ENCODE results near the gene ADAMTS3. TPM values are rescaled to one million over a fixed set of nuclear protein-coding genes. Genes with fewer than 3 reads are reported as not detected.
"Not testable (repeated sequence)": the region's sequence is repeated elsewhere in the genome, so short reads cannot be mapped to it uniquely, and the experiment has no call there.

The ADAMTS3 gene
- polyA plus RNA-seq, 1 donor (not counting 4 experiments of a cell fraction or from before 2014, with no cell fraction given), result 0.09 TPM

DNA sequence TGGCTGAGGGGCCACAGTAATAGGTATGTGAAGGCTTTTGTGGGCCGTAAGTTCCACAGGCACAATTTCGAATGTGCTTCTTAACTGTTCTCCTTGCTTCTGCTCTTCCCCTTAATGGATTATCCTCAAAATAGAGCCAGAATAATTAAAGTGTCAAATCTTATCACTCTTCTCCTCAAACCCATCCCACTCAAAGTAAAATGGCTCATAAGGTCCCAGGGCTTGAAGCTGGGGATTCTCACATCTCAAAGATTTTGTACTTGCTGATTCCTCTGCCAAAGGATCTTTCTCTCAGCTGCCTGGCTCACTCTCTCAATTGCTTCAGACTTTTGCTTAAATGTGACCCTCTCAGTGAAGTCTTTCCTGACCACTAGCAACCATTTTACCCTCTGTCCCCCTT lies 16.6 kb downstream of the ADAMTS3 start:
- Histone ChIP-seq H3K9me1 (ENCODE audit: control insufficient read depth, extremely low read depth, insufficient read depth, low read length) (no peaks in the 10 kb centered on the region), H3K4me1 (ENCODE audit: control insufficient read depth, extremely low read depth, insufficient read depth, low read length) (no peaks in the 10 kb centered on the region), H3K36me3 (ENCODE audit: control insufficient read depth in 2 of 2, extremely low read depth in 1 of 2, insufficient read depth in 2 of 2, low read length in 2 of 2) (no peaks in the 10 kb centered on the region), H3K4me3 (ENCODE audit: control insufficient read depth in 2 of 3, extremely low read depth in 1 of 3, insufficient read depth in 2 of 3, low read depth in 1 of 3, low read length in 3 of 3) (no peak overlapping the region), H3K9ac (ENCODE audit: control insufficient read depth, extremely low read depth, insufficient read depth, low read length) (no peak overlapping the region), H3K9me3 (ENCODE audit: control insufficient read depth, low read depth, low read length) (no peaks in the 10 kb centered on the region), H2AFZ (ENCODE audit: control insufficient read depth, low read length) (no peak overlapping the region), H3K27ac (ENCODE audit: control insufficient read depth, insufficient read depth, low read length) (no peak overlapping the region), H3K27me3 (ENCODE audit: control insufficient read depth, extremely low read depth, insufficient read depth, low read length) (no peaks in the 10 kb centered on the region), H3K4me2 (ENCODE audit: control insufficient read depth, extremely low read depth, insufficient read depth, low read depth, low read length) (no peak overlapping the region), H3K79me2 (ENCODE audit: control insufficient read depth, insufficient read depth, low read length) (no peaks in the 10 kb centered on the region), H4K20me1 (ENCODE audit: control insufficient read depth, extremely low read depth, insufficient read depth, low read length) (no peaks in the 10 kb centered on the region)
- no peak for TF ChIP-seq EZH2 (IDR thresholded peaks at IDR 0.05; ENCODE audit: low read length)
- TF ChIP-seq, protein P1, sequence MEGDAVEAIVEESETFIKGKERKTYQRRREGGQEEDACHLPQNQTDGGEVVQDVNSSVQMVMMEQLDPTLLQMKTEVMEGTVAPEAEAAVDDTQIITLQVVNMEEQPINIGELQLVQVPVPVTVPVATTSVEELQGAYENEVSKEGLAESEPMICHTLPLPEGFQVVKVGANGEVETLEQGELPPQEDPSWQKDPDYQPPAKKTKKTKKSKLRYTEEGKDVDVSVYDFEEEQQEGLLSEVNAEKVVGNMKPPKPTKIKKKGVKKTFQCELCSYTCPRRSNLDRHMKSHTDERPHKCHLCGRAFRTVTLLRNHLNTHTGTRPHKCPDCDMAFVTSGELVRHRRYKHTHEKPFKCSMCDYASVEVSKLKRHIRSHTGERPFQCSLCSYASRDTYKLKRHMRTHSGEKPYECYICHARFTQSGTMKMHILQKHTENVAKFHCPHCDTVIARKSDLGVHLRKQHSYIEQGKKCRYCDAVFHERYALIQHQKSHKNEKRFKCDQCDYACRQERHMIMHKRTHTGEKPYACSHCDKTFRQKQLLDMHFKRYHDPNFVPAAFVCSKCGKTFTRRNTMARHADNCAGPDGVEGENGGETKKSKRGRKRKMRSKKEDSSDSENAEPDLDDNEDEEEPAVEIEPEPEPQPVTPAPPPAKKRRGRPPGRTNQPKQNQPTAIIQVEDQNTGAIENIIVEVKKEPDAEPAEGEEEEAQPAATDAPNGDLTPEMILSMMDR (optimal IDR thresholded peaks at IDR 0.05 in 1 of 3, IDR thresholded peaks at IDR 0.05 in 1 of 3, conservative IDR thresholded peaks at IDR 0.05 in 1 of 3; ENCODE audit: extremely low read depth in 1 of 3, insufficient read depth in 2 of 3, low read length in 3 of 3), result no peak
- DNase-seq (ENCODE audit: low read depth, low spot score) (no peak), FAIRE-seq (no peak)
- dilution Hi-C loops (cut with MboI; ENCODE audit: extremely low pct_ligation_motif_present, low sequenced_read_pairs), result no loop called here

GRCh38 chr4:72546456-72546855 lies 22.6 kb downstream of the ADAMTS3 start:
- Histone ChIP-seq H3K9me1 (ENCODE audit: control insufficient read depth, extremely low read depth, insufficient read depth, low read length) (no peaks in the 10 kb centered on the region), H3K4me1 (ENCODE audit: control insufficient read depth, extremely low read depth, insufficient read depth, low read length) (no peaks in the 10 kb centered on the region), H3K9me3 (ENCODE audit: control insufficient read depth, low read depth, low read length) (no peaks in the 10 kb centered on the region), H3K36me3 (ENCODE audit: control insufficient read depth in 2 of 2, extremely low read depth in 1 of 2, insufficient read depth in 2 of 2, low read length in 2 of 2) (no peaks in the 10 kb centered on the region), H3K4me3 (ENCODE audit: control insufficient read depth in 2 of 3, extremely low read depth in 1 of 3, insufficient read depth in 2 of 3, low read depth in 1 of 3, low read length in 3 of 3) (no peak overlapping the region), H3K27ac (ENCODE audit: control insufficient read depth, insufficient read depth, low read length) (no peak overlapping the region), H4K20me1 (ENCODE audit: control insufficient read depth, extremely low read depth, insufficient read depth, low read length) (no peaks in the 10 kb centered on the region), H3K79me2 (ENCODE audit: control insufficient read depth, insufficient read depth, low read length) (no peaks in the 10 kb centered on the region), H3K4me2 (ENCODE audit: control insufficient read depth, extremely low read depth, insufficient read depth, low read depth, low read length) (no peak overlapping the region), H3K27me3 (ENCODE audit: control insufficient read depth, extremely low read depth, insufficient read depth, low read length) (no peaks in the 10 kb centered on the region), H3K9ac (ENCODE audit: control insufficient read depth, extremely low read depth, insufficient read depth, low read length) (no peak overlapping the region), H2AFZ (ENCODE audit: control insufficient read depth, low read length) (no peak overlapping the region)
- dilution Hi-C loops (cut with MboI; ENCODE audit: extremely low pct_ligation_motif_present, low sequenced_read_pairs), result no loop called here
- DNase-seq (ENCODE audit: low read depth, low spot score), result no peak
- no peak for FAIRE-seq
- no peak for TF ChIP-seq EZH2 (IDR thresholded peaks at IDR 0.05; ENCODE audit: low read length)
- TF ChIP-seq, protein P1 (optimal IDR thresholded peaks at IDR 0.05 in 1 of 3, IDR thresholded peaks at IDR 0.05 in 1 of 3, conservative IDR thresholded peaks at IDR 0.05 in 1 of 3; ENCODE audit: extremely low read depth in 1 of 3, insufficient read depth in 2 of 3, low read length in 3 of 3), result no peak

GRCh38 chr4:72540694-72541093 lies 28.3 kb downstream of the ADAMTS3 start:
- H3K9ac ChIP-seq (ENCODE audit: control insufficient read depth, extremely low read depth, insufficient read depth, low read length); H3K27ac ChIP-seq (ENCODE audit: control insufficient read depth, insufficient read depth, low read length); H4K20me1 ChIP-seq (ENCODE audit: control insufficient read depth, extremely low read depth, insufficient read depth, low read length); H3K4me3 ChIP-seq (ENCODE audit: control insufficient read depth in 2 of 3, extremely low read depth in 1 of 3, insufficient read depth in 2 of 3, low read depth in 1 of 3, low read length in 3 of 3); dilution Hi-C loops (cut with MboI; ENCODE audit: extremely low pct_ligation_motif_present, low sequenced_read_pairs); H2AFZ ChIP-seq (ENCODE audit: control insufficient read depth, low read length); H3K36me3 ChIP-seq (ENCODE audit: control insufficient read depth in 2 of 2, extremely low read depth in 1 of 2, insufficient read depth in 2 of 2, low read length in 2 of 2); H3K9me1 ChIP-seq (ENCODE audit: control insufficient read depth, extremely low read depth, insufficient read depth, low read length); DNase-seq (ENCODE audit: low read depth, low spot score); H3K9me3 ChIP-seq (ENCODE audit: control insufficient read depth, low read depth, low read length); FAIRE-seq; H3K4me2 ChIP-seq (ENCODE audit: control insufficient read depth, extremely low read depth, insufficient read depth, low read depth, low read length); H3K27me3 ChIP-seq (ENCODE audit: control insufficient read depth, extremely low read depth, insufficient read depth, low read length); H3K4me1 ChIP-seq (ENCODE audit: control insufficient read depth, extremely low read depth, insufficient read depth, low read length); H3K79me2 ChIP-seq (ENCODE audit: control insufficient read depth, insufficient read depth, low read length): not testable (repeated sequence)

Data from keratinocyte (primary cell).